Measurements from ENCODE around the gene MYO9A.

The MYO9A gene

DNA sequence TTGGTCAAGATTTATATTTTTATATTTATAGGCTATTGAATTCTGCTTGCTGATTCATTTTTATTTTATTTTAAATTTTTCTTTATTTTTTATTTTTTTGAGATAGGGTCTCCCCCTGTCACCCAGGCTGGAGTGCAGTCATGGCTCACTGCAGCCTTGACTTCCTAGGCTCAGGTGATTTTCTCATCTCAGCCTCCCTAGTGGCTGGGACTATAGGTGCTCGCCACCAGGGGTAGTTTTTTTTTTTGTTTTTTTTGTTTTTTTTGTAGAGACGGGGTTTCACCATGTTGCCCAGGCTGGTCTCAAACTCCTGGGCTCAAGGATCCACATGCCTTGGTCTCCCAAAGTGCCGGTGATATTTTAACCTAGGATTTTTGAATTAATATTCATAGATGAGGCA, 276.4 kb downstream of the MYO9A start:
- no peak overlapping the region for H3K27ac ChIP-seq (ENCODE audit: low read depth, low read length)
- no CpG with 5 or more reads among the region's 3 CpGs for WGBS (ENCODE audit: extremely low coverage, insufficient coverage, insufficient read length)
- no peak overlapping the region for H4K91ac ChIP-seq (ENCODE audit: low read depth, low read length)

DNA sequence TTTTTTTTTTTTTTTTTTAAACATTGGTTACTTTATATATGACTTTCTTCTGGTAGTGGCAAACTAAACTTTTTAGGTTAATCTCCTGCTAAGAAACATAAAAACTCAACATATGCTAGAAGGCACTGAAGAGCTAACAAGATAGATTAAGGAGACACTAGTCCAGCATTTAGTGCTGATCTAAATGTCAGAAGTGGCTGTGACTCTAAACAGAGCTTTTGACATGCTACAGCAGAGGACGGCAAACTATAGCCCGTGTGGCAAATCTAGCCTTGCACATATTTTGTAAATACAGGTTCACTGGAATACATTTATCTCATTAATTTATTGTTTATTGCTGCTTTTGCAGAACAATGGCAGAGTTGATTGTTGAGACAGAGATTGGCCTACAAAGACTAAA, 287.0 kb downstream of the MYO9A start:
- H3K4ac ChIP-seq (ENCODE audit: low read depth, low read length) = no peak overlapping the region
- no peak overlapping the region for H3K23ac ChIP-seq (ENCODE audit: low read length)
- no peak overlapping the region for H2BK5ac ChIP-seq (ENCODE audit: low read depth, low read length, poor library complexity)
- H3K4me1 ChIP-seq (ENCODE audit: control insufficient read depth in 1 of 2, insufficient read depth in 2 of 2, low read length in 2 of 2) = peaks cover 0 to 3% of the 10 kb centered on the region in 2 experiments
- H3K4me2 ChIP-seq (ENCODE audit: low read length) = no peak overlapping the region
- no peak overlapping the region for H4K91ac ChIP-seq (ENCODE audit: low read depth, low read length)
- WGBS (ENCODE audit: extremely low coverage, insufficient coverage, insufficient read length) = no CpG with 5 or more reads among the region's 2 CpGs
- no peak overlapping the region for H4K8ac ChIP-seq (ENCODE audit: low read depth, low read length)
- H2BK12ac ChIP-seq (ENCODE audit: low read length) = no peak overlapping the region
- no peak overlapping the region for H3K27ac ChIP-seq (ENCODE audit: low read depth, low read length)
- H3K14ac ChIP-seq (ENCODE audit: low read length) = no peak overlapping the region
- no peak overlapping the region for H3K9ac ChIP-seq (ENCODE audit: low read length)
- H2BK120ac ChIP-seq (ENCODE audit: insufficient read depth, low read length, poor library complexity) = no peak overlapping the region
- DNase-seq = no peak
- no peak overlapping the region for H4K12ac ChIP-seq (ENCODE audit: low read depth, low read length)
- H3K27me3 ChIP-seq (ENCODE audit: insufficient read depth, low read length) = no peaks in the 10 kb centered on the region
- H3K79me2 ChIP-seq (ENCODE audit: control insufficient read depth, insufficient read depth, low read length, poor library complexity) = no peaks in the 10 kb centered on the region
- no peak overlapping the region for H3K4me3 ChIP-seq (ENCODE audit: low read depth, low read length)
- H3K18ac ChIP-seq (ENCODE audit: low read length) = no peak overlapping the region
- H3K9me3 ChIP-seq (ENCODE audit: insufficient read depth, low read depth, low read length) = no peaks in the 10 kb centered on the region
- H2AFZ ChIP-seq (ENCODE audit: insufficient read depth, low read length, poor library complexity) = no peak overlapping the region
- H3K36me3 ChIP-seq (ENCODE audit: control insufficient read depth in 1 of 2, insufficient read depth in 2 of 2, low read length in 2 of 2) = peaks cover 4 to 9% of the 10 kb centered on the region in 2 experiments
- peaks cover 3% of the 10 kb centered on the region for H3K79me1 ChIP-seq (ENCODE audit: low read length)
- H2AK5ac ChIP-seq (ENCODE audit: low read length) = no peak overlapping the region

More for the DNA sequence above, 276.4 kb downstream of the MYO9A start:
- no peak overlapping the region for H3K23ac ChIP-seq (ENCODE audit: low read length)
- no peak overlapping the region for H2AFZ ChIP-seq (ENCODE audit: insufficient read depth, low read length, poor library complexity)
- no peak overlapping the region for H4K12ac ChIP-seq (ENCODE audit: low read depth, low read length)
- no peak overlapping the region for H3K4me2 ChIP-seq (ENCODE audit: low read length)
- H2BK5ac ChIP-seq (ENCODE audit: low read depth, low read length, poor library complexity) = no peak overlapping the region
- no peaks in the 10 kb centered on the region for H3K79me2 ChIP-seq (ENCODE audit: control insufficient read depth, insufficient read depth, low read length, poor library complexity)
- H3K4me3 ChIP-seq (ENCODE audit: low read depth, low read length) = no peak overlapping the region
- H3K14ac ChIP-seq (ENCODE audit: low read length) = no peak overlapping the region
- no peak overlapping the region for H3K9ac ChIP-seq (ENCODE audit: low read length)
- H2BK12ac ChIP-seq (ENCODE audit: low read length) = no peak overlapping the region
- no peak overlapping the region for H4K8ac ChIP-seq (ENCODE audit: low read depth, low read length)
- no peak overlapping the region for H2AK5ac ChIP-seq (ENCODE audit: low read length)
- no peak overlapping the region for H3K4ac ChIP-seq (ENCODE audit: low read depth, low read length)
- no peaks in the 10 kb centered on the region for H3K27me3 ChIP-seq (ENCODE audit: insufficient read depth, low read length)
- no peak overlapping the region for H3K18ac ChIP-seq (ENCODE audit: low read length)
- no peak for DNase-seq
- H2BK120ac ChIP-seq (ENCODE audit: insufficient read depth, low read length, poor library complexity) = no peak overlapping the region
- no peaks in the 10 kb centered on the region for H3K79me1 ChIP-seq (ENCODE audit: low read length)
- no peaks in the 10 kb centered on the region for H3K9me3 ChIP-seq (ENCODE audit: insufficient read depth, low read depth, low read length)
- H3K4me1 ChIP-seq (ENCODE audit: control insufficient read depth in 1 of 2, insufficient read depth in 2 of 2, low read length in 2 of 2) = no peaks in the 10 kb centered on the region
- peaks cover 0 to 1% of the 10 kb centered on the region in 2 experiments for H3K36me3 ChIP-seq (ENCODE audit: control insufficient read depth in 1 of 2, insufficient read depth in 2 of 2, low read length in 2 of 2)

DNA sequence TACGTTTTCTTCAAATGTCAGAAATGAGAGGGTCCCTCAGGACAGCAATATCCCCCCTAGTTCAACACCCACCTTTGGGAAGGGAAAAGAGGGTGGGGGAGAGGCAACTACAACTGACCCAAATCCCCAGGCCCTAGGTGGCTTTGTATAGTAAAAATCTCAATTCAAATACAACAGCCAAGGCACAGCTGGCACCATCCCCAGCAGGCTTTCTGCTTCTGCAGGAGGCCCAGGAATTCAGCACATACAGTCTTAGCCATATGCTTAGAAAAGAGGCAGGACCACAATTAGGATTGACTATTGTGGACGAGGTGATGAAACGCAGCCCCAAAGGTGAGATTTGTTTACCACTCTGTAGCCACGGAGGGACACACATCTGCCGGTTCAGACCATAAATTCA, 291.8 kb downstream of the MYO9A start:
- no peak overlapping the region for H3K9ac ChIP-seq (ENCODE audit: low read length)
- H4K12ac ChIP-seq (ENCODE audit: low read depth, low read length) = no peak overlapping the region
- H3K79me1 ChIP-seq (ENCODE audit: low read length) = no peaks in the 10 kb centered on the region
- no peak overlapping the region for H4K91ac ChIP-seq (ENCODE audit: low read depth, low read length)
- peaks cover 4 to 12% of the 10 kb centered on the region in 2 experiments for H3K36me3 ChIP-seq (ENCODE audit: control insufficient read depth in 1 of 2, insufficient read depth in 2 of 2, low read length in 2 of 2)
- no peak overlapping the region for H3K4me2 ChIP-seq (ENCODE audit: low read length)
- H3K9me3 ChIP-seq (ENCODE audit: insufficient read depth, low read depth, low read length) = no peaks in the 10 kb centered on the region
- H3K14ac ChIP-seq (ENCODE audit: low read length) = no peak overlapping the region
- H2AK5ac ChIP-seq (ENCODE audit: low read length) = no peak overlapping the region
- no peak overlapping the region for H3K4me3 ChIP-seq (ENCODE audit: low read depth, low read length)
- DNase-seq = no peak
- H3K79me2 ChIP-seq (ENCODE audit: control insufficient read depth, insufficient read depth, low read length, poor library complexity) = no peaks in the 10 kb centered on the region
- H3K4ac ChIP-seq (ENCODE audit: low read depth, low read length) = no peak overlapping the region
- H3K23ac ChIP-seq (ENCODE audit: low read length) = no peak overlapping the region
- no peak overlapping the region for H4K8ac ChIP-seq (ENCODE audit: low read depth, low read length)
- no peak overlapping the region for H2AFZ ChIP-seq (ENCODE audit: insufficient read depth, low read length, poor library complexity)
- no peak overlapping the region for H3K27ac ChIP-seq (ENCODE audit: low read depth, low read length)
- H2BK120ac ChIP-seq (ENCODE audit: insufficient read depth, low read length, poor library complexity) = no peak overlapping the region
- no peak overlapping the region for H2BK12ac ChIP-seq (ENCODE audit: low read length)
- no peak overlapping the region for H2BK5ac ChIP-seq (ENCODE audit: low read depth, low read length, poor library complexity)
- no CpG with 5 or more reads among the region's 5 CpGs for WGBS (ENCODE audit: extremely low coverage, insufficient coverage, insufficient read length)
- no peaks in the 10 kb centered on the region for H3K4me1 ChIP-seq (ENCODE audit: control insufficient read depth in 1 of 2, insufficient read depth in 2 of 2, low read length in 2 of 2)
- no peak overlapping the region for H3K18ac ChIP-seq (ENCODE audit: low read length)
- H3K27me3 ChIP-seq (ENCODE audit: insufficient read depth, low read length) = no peaks in the 10 kb centered on the region

DNA sequence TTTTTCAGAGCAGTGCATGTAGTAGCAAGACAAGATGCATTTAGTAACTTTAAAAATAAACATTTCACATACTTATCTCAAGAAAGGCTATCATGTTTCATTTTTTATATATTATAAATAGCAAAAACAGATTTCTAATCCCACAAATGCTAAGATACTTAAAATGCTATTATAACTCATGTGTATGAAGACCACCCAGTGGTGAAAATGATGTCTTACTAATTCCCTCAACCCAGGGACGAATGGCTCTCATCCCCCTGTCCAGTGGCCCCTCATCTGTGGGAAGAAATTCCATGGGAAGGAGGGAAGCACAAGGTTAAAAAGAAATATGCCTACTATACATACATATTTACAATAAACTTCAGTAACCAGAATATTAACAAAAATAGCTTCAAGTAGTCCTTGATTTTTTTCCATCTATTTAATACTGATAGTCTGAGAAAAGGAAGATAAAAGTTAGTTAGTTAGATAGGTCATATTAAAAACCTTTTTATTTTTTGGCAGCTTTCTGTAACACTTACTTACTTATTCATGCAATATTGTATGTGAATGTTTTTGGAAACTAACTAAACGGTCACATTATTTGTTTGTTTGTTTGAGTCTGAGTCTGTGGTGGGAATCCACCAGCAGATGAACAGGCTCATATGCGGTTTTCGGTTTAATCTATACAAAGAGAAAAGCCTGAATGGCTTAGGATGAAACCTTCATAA, 292.8 kb downstream of the MYO9A start:
- no peak overlapping the region for H2BK12ac ChIP-seq (ENCODE audit: low read length)
- no peak for DNase-seq
- no peak overlapping the region for H3K9ac ChIP-seq (ENCODE audit: low read length)
- no CpG with 5 or more reads among the region's 4 CpGs for WGBS (ENCODE audit: extremely low coverage, insufficient coverage, insufficient read length)
- H3K4me1 ChIP-seq (ENCODE audit: control insufficient read depth in 1 of 2, insufficient read depth in 2 of 2, low read length in 2 of 2) = no peaks in the 10 kb centered on the region
- H3K79me1 ChIP-seq (ENCODE audit: low read length) = no peaks in the 10 kb centered on the region
- no peak overlapping the region for H3K4me3 ChIP-seq (ENCODE audit: low read depth, low read length)
- no peak overlapping the region for H4K8ac ChIP-seq (ENCODE audit: low read depth, low read length)
- no peak overlapping the region for H2AFZ ChIP-seq (ENCODE audit: insufficient read depth, low read length, poor library complexity)
- H2AK5ac ChIP-seq (ENCODE audit: low read length) = no peak overlapping the region
- H3K27ac ChIP-seq (ENCODE audit: low read depth, low read length) = no peak overlapping the region
- peaks cover 4 to 12% of the 10 kb centered on the region in 2 experiments for H3K36me3 ChIP-seq (ENCODE audit: control insufficient read depth in 1 of 2, insufficient read depth in 2 of 2, low read length in 2 of 2)
- no peak overlapping the region for H2BK120ac ChIP-seq (ENCODE audit: insufficient read depth, low read length, poor library complexity)
- H3K9me3 ChIP-seq (ENCODE audit: insufficient read depth, low read depth, low read length) = no peaks in the 10 kb centered on the region
- no peak overlapping the region for H3K14ac ChIP-seq (ENCODE audit: low read length)
- H3K27me3 ChIP-seq (ENCODE audit: insufficient read depth, low read length) = no peaks in the 10 kb centered on the region
- no peak overlapping the region for H2BK5ac ChIP-seq (ENCODE audit: low read depth, low read length, poor library complexity)
- no peaks in the 10 kb centered on the region for H3K79me2 ChIP-seq (ENCODE audit: control insufficient read depth, insufficient read depth, low read length, poor library complexity)
- H3K23ac ChIP-seq (ENCODE audit: low read length) = no peak overlapping the region
- H4K12ac ChIP-seq (ENCODE audit: low read depth, low read length) = no peak overlapping the region
- no peak overlapping the region for H4K91ac ChIP-seq (ENCODE audit: low read depth, low read length)
- no peak overlapping the region for H3K4me2 ChIP-seq (ENCODE audit: low read length)
- H3K18ac ChIP-seq (ENCODE audit: low read length) = no peak overlapping the region
- H3K4ac ChIP-seq (ENCODE audit: low read depth, low read length) = no peak overlapping the region
